ENCODE measurements around the gene HEATR5A.
"Not testable (repeated sequence)": the region's sequence is repeated elsewhere in the genome, so short reads cannot be mapped to it uniquely, and the experiment has no call there.

Gene HEATR5A

DNA sequence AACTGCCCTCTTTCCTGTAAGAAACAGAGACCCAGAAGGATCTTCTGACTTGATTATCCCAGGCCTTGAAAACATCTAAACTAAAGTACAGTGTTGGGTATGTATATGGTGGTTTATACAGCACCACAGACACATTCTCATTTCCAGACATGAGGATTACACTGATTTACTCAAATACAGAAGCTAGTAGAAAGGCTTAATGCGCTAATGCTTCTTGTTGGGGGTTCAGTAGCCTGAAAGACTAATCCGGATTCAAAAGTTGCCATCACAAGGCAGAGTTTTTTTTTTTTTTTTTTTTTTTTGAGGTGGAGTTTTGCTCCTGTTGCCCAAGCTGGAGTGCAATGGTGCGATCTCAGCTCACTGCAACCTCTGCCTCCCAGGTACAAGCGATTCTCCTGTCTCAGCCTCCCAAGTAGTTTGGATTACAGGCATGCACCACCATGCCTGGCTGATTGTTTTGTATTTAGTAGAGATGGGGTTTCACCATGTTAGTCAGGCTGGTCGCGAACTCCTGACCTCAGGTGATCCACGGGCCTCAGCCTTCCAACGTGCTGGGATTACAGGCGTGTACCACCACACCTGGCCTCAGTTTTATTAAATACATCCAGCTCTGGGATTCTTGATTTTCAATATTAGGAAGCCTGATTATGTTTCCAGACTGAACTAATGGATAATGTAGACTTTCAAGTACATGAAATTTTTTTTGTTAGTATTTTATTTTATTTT, 166.4 kb downstream of the HEATR5A start:
- no peak for DNase-seq

DNA sequence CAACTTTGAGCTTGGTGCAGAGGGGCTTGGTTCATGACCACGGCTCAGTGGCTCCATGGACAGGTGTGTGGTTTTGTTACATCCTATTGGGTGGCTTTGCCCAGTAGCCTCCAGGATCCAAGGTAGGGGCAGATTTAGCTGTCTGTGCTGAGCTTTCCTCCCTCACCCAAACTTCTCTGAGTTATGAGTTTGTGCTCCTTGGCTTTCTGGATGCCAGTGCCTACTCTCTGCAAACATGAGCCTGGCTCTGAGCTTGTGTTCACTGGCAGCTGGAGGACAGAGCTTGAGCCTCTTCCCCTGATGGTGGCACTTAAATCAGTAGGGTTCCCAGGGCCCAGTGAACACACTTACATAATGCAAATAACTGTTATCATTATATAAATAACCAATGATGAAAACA, 167.5 kb downstream of the HEATR5A start:
- DNase-seq = no peak

DNA sequence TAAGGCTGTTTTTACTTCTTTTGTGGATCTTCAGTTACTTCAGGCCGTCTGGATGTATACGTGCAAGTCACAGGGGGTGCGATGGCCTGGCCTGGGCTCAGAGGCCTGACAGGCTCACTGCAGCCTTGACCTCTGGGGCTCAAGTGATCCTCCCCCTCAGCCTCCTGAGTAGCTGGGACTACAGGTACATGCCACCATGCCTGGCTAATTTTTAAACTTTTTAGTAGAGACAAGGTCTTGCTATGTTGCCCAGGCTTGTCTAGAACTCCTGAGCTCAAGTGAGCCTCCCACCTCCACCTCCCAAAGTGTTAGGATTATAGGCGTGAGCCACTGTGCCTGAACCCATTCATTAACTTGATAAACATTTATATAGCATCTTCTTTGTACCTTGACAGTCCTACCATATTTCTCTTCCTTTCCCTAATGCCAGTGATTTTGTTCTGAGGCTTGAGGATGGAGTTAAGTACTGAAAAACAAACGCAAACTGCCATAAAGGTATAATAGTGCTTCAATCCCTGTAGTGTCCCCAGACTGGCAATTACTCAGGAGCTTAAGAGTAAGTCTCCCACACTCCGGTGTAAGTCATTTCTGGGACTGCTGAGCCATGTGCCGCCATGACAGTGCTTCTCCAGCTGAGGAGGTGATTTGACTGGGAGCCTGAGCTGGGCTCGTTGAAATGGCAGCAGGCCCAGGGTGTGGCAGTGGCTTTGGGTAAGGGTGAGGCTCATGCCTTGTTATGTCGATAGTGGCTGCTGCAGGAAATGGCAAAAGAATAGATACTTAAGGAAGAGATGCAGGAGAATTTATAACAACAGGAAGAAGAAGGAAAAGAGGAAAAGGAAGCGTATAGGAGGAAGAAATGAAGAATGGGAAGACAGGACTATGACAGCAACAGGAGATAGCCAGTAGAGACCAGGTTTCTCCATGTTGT, 169.1 kb downstream of the HEATR5A start:
- DNase-seq = no peak

DNA sequence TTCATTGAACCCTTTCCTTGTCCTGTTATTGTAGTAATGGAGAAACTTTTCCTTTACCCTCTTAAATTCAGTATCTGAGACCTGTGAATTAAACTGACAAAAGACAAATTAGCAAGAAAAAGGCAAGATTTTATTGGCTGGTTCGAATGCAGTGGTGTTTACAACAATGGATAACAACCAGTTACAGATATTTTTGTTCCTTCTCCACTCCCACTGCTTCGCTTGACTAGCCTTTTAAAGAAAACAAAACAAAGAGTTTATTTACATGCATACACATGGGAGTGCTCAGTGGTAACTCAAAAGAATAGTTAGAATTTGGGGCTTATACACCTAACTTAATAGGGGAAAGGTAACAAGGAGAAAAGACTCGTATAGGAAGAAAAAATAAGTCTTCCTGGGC, 175.7 kb downstream of the HEATR5A start:
- no peak for DNase-seq

DNA sequence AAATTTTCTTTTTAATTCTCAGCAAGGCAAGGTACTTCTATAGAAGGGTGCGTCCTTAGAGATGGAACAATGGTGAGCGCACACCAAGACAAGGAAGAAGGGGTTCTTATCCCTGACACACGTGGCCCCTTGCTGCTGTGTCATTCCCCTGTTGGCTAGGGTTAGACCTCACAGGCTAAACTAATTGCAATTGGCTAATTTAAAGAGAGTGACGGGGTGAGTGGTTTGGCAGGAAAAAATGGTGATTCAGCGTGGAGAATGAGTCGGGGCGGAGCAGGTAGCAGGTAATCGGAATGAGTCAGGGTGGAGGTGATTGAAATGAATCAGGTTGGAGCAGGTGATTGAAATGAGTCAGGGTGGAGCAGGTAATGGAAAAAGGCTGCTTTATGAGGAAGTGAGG, 176.5 kb downstream of the HEATR5A start:
- DNase-seq = no peak

DNA sequence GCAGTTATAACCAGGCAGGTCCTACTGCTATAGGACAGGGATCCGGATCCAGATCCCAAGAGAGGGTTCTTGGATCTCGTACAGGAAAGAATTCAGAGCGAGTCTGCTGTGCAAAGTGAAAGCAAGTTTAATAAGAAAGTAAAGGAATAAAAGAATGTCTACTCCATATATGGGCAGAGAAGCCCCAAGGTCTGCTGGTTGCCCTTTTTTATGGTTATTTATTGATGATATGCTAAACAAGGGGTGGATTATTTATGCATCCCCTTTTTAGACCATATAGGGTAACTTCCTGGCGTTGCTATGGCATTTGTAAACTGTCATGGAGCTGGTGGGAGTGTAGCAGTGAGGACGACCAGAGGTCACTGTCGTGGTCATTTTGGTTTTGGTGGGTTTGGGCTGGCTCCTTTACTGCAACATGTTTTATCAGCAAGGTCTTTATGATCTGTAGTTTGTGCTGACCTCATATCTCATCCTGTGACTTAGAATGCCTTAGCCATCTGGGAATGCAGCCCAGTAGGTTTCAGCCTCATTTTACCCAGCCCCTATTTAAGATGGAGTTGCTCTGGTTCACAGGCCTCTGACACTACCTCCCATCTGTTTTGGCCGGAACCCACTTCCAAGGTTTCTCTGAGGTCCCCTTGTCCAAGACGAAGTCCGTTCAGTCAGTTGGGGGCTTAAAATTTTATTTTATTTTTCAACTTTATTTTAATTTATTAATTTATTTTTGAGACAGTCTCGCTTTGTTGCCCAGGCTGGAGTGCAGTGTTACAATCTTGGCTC, 178.0 kb downstream of the HEATR5A start:
- not testable (repeated sequence) for DNase-seq
